Sciatic nerve (tissue), 2 donors: ENCODE results near the gene SS18. TPM values are rescaled to one million over a fixed set of nuclear protein-coding genes. Genes with fewer than 3 reads are reported as not detected.

Source experiments
- ATAC-seq: fragments of 200-7000 bp; cut with Tn5 transposase; one replicate; pipeline ENCODE4 v1.9.1; 2020; ENCODE audit warnings: mild to moderate bottlenecking, moderate library complexity
- DNase-seq: peaks from one replicate; pipeline ENCODE4 v3.0.0-alpha.2; 2020; ENCODE audit warnings: low spot score
- intact Hi-C: fragments of 100-400 bp; cut with DNase I; formaldehyde crosslinking; loops from one replicate; pipeline ENCODE4 v1.14.2; 2022
- total RNA-seq: library from RNA; stranded (reverse); fragmentation: NEBNext Ultra II Directional; extraction: Animal tissue kit (Norgen Biotek cat#: 25700); gene quantifications from one replicate; pipeline ENCODE4 v1.2.1, GENCODE V29; 2021
- donor health status: DM: no; HTN: no; CAD: no.
- donor health status: DM: no; HTN: no; CAD: no.

Gene SS18
- total RNA-seq, 1 donor from 2014 or later = 82.8 TPM

DNA sequence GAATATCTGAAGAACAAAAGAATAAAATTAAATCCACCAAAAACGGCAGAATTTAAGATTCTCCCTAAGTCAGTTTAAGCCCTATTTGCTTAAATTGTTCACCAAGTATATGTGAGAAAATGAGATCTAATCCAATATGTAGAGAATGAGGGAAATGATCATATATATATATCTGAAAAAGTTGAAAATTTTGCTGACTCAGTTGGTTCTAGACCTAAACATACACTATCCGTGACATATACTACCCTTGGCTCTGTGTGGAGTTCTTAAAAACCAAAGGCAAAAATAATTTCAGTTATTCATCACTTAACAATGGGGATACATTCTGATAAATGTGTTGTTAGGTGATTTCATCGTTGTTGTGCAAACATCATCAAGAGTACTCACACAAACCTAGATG is 7.3 kb downstream of the SS18 start:
- DNase-seq = no peak
- intact Hi-C loops = no loop called here
- ATAC-seq = no peak

DNA sequence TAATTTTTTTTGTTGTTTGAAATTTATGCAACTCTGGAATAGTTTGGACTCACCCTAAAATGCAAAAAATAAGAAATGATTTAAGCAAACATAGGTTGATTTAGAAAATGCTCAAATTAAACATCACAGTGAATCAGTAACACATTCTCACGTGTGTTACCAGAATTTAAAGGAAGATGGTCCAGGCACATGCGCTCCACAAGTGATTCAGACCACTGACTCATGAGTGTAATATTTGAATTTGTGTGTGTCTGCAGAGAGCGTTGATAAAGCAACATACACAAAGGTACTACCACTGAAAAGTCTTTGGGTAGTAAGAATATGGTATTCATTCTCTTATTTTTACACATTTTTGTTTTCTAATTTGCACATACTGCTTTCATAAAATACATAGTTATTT is 7.9 kb downstream of the SS18 start:
- DNase-seq = no peak
- no peak for ATAC-seq
- intact Hi-C loops = no loop called here

DNA sequence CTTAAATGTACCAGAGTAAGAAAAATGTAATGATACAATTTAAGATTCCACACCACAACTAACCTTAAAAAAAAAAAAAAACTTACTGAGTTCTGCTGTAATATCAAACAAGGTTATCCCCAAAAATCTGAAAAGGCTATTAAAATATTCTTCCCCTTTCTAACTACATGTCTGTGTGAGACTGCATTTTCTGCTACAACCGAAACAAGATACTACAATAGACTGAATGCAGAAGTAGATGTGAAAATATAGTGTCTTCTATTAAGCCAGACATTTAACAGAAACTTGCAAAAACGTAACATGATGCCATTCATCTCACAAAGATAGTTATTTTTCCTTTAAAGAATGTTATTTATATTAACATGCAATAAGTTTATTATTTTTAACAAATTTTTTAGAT is 16.2 kb downstream of the SS18 start:
- ATAC-seq = no peak
- intact Hi-C loops = no loop called here
- no peak for DNase-seq

DNA sequence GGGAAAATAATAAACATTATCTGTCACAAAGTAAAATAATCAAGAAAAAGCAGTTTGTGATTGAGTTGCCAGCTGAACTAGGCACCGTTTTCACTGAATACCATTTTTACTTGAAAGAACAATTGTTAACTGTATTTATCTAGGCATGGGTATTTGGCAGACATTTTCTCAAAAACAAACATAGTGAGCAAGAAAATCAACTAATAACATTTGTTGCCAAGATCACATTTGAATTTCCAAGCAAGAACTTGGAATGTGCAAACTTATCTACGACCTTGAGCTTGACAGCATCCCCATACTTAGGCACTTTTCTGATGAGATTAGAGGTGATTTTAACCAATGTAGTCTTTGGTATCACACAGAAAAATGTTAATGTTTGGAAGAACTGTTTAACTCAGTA is 16.7 kb downstream of the SS18 start:
- intact Hi-C loops = no loop called here
- DNase-seq (no peak), ATAC-seq (no peak)

DNA sequence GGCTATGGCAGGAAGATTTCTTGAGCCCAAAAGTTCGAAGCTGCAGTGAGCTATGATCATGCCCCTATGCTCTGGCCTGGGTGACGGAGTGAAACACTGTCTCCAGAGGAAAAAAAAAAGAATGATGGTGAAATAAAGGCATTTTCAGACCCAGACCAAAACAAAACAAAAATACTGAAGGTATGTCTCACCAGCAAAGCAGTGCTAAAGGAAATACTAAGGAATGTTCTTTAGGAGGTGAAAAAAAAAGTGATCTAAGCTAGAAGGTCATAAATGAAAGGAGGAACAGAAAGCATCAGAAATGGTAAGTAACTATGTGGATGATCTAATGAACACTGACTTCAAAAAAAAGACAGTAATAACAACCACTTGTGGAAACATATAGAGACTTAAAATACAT is 18.7 kb downstream of the SS18 start:
- ATAC-seq (no peak), DNase-seq (no peak)
- intact Hi-C loops = no loop called here

DNA sequence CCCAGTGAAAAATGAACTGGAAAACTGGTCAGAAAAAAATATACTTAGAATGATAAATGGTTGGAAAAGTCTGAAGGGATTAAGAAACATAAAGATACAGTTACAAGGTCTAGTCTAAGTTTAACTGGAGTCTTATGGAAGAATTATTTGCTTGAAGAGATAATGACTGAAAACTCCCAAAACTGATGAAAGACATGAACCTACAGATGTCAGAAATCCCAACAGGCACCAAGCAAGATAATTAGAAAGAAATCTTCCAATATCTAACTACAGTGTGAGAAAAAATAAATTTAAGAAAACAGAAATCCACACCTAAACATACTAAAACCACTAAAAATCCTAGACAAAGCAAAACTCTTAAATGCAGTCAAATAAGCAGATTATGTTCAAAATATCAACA is 19.4 kb downstream of the SS18 start:
- intact Hi-C loops = no loop called here
- ATAC-seq (no peak), DNase-seq (no peak)

DNA sequence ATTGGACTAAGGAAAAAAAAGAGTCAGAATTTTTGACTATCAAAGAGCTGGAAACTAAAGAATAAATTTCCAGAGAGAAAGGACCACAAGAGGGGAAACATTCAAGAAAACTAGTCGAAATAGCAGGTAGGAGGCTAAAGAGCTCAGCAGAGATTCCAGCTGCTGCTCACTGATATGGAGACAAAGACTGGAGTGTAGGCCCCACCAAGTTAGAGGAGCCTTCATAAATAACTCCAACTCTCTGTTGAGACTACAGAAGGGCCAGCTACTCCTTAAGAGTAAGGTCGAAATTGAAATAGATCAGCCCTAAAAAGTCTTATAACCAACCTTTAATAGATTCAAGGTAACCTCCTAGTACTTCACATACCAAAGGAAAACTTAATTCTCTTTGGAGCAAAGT is 31.1 kb downstream of the SS18 start:
- ATAC-seq (no peak), DNase-seq (no peak)
- intact Hi-C loops = no loop called here

DNA sequence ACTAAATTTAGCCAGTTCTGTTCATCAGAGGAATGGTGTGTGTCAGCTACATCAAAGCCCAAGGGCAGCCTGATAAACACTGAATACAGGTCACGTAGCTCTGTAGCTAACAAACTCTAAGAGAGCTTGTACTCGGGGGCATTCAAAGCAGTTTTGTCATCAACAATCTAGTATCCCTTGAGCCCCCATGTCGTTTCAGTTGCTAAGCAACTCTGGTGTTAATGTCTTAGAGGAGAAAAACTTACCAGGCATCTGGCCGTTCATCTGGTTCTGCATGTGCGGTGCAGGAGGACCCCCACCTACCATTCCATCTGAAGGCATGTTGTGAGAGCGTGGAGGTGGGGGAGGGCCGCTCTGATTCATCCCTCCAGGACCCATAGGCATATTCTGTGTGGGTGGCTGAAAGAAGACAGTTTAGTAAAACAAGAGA is 33.1 kb downstream of the SS18 start:
- intact Hi-C loops = no loop called here
- no peak for ATAC-seq
- no peak for DNase-seq

DNA sequence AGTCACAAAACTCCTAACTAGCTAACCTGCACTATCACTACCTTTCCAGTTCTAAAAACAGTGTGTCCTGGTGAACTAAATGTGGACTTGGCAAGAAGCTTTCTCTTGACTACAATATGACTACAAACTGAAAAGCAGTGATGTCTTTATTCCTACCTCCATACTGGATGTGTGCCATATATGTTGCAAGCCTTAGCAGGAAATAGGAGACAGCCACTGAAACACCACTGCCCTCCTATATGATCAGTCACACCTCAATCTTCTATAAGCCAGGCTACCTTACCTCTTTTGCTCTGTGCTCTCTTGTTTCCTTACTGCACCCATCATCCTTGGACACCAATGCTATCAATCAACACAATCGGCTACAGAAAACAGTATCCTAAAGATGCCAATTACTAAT is 34.1 kb downstream of the SS18 start:
- intact Hi-C loops = no loop called here
- DNase-seq (no peak), ATAC-seq (no peak)

DNA sequence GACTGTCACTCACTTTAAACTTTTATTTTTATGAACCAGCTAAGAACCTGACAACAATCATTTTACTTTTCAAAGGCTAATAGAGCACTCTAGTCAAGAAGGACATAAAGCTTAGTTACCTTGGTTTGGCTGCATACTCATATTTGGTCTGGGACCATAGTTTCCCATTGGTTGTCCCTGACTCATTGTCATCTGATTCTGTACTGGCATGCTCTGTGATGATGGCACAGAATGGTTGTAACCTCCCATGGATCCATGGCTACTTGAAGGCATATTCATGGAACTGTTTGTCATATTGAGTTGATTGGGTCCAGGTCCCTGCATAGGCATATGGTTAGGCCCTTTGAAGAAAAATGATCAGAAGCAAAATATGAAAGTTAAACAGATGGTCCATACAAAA is 37.9 kb downstream of the SS18 start:
- no peak for ATAC-seq
- no peak for DNase-seq
- intact Hi-C loops = no loop called here

DNA sequence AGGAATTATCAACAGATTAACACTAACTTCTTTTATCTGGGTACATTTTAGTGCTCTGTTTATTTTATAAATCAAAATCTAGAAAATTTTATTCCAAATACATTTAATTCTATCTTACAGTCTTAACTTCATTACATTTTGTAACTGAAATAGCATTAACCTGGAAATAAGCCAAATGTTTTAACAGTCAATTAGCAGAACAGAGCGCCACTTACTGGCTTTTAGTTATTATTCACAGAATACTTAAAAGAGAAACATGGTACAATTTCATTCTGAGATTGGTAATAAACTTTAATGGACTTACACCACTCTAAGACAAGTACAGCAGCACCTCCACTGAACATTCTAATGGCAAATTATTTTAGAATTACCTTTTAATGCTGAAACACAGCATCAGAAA is 38.6 kb downstream of the SS18 start:
- intact Hi-C loops = no loop called here
- DNase-seq = no peak
- ATAC-seq = no peak

DNA sequence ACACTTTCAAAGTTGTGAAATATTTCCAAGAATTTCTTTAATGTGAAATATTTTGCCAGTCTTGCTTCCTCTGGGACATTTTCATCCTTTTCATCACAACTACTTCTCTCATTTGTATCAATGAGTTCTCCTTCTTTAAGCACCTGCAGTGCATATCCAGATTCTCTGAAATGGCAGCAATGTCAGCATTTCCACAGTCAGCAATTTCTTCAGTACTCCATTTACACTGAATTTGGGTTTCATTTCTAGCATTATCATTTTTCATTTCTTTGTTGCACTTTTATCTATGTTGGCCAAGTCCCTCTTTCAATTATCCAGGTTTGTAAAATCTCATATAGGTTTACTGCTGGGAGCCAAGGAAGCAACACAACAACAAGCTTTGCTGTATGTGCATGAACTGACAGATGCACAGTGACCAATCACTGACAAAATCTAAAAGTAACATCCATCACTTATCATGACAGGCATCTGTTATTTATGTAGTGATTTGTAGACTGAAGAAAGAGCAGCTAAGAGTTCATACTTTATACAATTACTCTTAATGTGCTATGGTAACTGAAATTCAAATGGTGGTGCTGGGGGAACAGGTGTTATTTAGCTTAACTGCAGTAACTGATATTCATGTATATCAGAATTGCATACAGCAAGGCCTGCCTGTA is 43.9 kb downstream of the SS18 start:
- intact Hi-C loops = no loop called here
- no peak for DNase-seq
- ATAC-seq = no peak

DNA sequence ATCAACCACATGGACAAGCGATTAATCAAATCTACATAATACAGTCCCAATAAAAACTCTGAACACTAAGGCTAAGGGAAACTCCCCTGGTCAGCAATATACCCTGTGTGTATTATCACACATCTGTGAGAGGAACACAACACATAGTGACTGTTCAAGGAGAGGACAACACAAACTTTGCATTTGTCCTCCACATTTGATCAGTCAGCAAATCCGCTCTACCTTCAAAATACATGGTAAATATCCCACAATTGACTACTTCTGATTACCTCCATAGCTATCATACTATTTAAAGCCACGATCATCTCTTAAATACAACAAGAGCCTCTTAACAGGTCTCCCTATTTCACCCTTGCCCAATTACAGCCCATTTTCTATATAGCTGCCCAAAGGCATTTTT is 45.6 kb downstream of the SS18 start:
- no peak for ATAC-seq
- intact Hi-C loops = no loop called here
- DNase-seq = no peak

DNA sequence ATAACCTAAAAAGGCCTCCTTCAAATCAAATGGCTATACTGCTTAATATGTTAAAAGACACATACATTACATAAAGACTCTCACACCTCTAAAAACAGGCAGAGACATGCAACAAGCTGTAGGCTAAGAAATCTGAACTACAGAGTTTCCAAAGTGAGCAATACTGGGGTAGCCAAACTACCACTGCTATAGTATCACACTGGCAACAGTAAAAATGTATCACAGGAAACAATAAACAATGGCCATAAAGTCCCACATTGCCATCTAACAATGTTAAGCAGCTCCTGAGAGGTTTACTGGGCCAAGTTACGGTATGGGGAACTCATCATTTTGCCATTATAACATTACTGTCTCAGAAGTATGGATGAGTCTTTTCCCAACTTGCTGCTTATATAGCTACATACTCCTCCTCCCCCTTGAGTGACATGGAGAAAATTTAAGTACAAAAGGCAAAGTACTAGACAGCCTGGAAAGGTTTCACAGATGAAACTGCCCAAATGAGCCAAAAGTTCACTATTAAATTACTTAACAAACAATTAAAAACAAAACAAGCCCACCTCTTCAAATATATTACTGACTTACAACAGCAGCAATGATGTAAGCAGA is 50.3 kb downstream of the SS18 start:
- ATAC-seq = no peak

DNA sequence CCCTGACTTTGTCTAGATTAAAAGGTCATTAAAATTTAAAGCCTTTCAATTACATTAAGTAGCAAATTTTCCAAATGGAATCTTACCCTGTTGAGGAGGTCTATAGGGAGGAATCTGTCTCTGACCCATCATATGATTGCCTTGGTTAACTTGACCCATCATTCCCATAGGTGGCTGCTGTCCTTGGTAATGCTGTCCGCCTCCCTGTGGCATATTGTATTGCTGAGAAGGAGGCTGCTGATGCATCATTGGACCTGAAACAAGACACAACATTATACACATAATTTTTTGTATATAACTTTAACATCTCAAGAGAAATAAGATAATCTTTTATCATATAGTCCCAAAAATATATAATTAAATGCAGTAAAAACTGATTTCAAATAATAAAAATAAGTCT is 51.2 kb downstream of the SS18 start:
- DNase-seq (no peak), ATAC-seq (no peak)
- intact Hi-C loops = no loop called here

More for the DNA sequence above, 50.3 kb downstream of the SS18 start:
- DNase-seq = no peak
- intact Hi-C loops = no loop called here

DNA sequence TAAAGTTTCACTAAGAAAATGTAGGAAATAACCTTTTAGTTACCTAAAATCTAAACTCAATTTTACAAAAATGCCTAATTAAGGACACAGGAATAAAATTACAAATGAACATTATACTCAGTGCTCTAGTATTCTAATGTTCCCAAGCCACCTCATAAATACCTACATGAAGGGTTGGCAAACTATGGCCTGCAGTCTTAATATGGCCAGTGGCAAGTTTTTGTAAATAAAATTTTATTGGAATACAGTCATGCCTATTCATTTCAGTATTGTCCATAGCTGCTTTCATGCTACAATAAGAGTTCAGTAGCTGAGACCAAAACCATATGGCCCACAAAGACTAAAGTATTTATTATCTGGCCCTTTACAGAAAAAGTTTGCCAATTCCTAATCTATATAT is 53.8 kb downstream of the SS18 start:
- DNase-seq = no peak
- ATAC-seq = no peak
- intact Hi-C loops = no loop called here

DNA sequence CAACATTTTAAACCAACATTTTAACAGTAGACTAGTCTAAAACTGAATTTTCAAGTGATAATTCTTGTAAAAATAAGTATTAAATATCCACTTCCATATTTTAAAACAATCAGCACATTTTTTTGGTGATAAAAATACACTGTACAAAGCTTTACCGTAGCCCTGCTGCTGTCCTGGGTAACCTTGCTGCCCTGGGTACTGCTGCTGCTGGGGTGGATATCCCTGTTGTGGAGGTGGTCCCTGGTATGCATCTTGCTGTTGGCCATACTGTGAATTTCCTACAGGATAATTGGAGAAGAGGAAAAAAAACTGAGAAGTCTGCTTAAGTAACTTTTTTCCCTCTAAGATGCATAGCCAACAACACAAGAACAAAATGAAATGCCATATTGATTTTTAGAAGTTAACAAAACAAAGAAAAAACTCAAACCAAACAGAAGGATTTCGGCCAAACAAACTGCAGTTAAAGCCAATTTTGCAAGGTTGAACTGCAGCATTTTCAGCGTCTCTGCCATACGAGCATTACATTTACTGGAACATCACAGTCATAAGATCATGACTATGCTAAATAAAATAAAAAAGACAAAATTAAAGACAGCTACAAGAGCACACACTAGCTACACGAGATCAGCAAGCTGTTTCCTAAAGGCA is 55.4 kb downstream of the SS18 start:
- ATAC-seq = no peak
- no peak for DNase-seq
- intact Hi-C loops = no loop called here

DNA sequence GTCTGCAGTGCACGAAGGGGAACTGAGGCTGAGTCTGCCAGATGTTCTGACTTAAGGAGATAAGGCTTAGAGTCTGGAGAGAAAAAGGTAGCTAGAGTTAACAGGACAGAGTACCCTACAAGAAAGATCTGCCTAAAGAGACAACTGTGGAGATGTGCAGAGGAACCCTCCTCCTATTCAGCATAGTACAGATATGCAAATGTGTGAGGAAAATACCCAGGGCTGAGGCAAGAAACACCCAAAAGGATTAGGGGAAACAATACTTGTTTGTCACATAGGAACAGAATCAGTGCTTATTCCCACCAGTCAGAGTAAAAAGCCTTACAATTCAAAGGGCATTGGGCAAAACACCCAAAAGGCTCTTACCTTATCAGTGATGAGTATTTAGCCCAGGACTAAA is 67.8 kb downstream of the SS18 start:
- ATAC-seq = no peak
- intact Hi-C loops = no loop called here
- DNase-seq = no peak

DNA sequence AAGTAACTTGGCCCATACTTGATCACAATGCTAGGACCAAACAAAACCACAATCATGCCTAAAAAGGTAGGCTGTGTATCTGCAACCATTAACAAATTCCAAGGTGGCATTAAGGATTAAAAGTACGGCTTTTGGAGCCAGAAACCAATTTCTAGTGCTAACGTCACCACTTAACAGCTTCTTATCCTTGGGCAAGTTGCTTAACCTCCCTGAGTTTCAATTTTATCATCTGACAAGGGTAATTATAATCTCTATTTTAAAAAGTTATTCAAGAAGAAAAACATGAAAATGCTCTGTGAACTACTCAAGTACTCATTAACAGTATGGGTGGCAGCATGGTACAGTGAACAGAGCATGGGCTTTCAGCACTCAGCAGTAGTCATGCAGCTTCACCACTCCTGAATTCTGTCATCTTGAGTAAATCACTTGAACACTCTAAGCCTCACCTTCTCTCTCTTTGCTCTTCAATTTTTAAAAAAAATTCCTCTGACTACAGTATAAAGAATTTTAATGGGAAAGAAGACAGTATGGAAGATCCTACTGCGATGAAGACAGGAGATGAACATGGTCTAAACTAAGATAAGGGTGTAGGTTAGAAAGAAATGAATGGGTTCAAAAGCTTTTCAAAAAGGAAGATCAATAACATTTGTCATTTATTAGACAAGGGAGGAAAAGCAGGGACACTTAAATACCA is 69.2 kb downstream of the SS18 start:
- no peak for ATAC-seq
- intact Hi-C loops = no loop called here

DNA sequence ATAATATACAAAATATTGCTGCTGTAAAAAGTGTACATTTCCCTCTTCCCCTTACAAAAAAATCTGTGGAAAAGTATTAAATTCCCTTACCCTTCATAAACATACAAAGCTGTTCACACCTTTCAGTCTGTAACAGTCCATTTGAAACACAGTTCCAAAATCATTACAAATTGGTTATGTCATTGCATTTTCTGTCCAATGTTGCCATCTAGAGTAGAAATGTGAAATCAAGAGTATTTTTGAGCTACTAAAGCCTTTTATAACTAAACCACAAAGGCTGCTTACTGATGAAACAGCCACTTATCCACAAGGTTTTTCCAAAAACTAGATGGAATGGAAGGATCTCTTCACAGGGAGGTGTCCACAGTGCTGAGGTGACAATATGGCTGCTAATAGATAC is 72.5 kb downstream of the SS18 start:
- intact Hi-C loops = no loop called here

More for the DNA sequence above, 69.2 kb downstream of the SS18 start:
- no peak for DNase-seq

More for the DNA sequence above, 72.5 kb downstream of the SS18 start:
- ATAC-seq = no peak
- DNase-seq = no peak
